ENCODE data around the gene ALDH1L1.

GRCh38 chr3:126057501-126057819 lies 122.9 kb downstream of the ALDH1L1 start:
- TF ChIP-seq, protein P1, sequence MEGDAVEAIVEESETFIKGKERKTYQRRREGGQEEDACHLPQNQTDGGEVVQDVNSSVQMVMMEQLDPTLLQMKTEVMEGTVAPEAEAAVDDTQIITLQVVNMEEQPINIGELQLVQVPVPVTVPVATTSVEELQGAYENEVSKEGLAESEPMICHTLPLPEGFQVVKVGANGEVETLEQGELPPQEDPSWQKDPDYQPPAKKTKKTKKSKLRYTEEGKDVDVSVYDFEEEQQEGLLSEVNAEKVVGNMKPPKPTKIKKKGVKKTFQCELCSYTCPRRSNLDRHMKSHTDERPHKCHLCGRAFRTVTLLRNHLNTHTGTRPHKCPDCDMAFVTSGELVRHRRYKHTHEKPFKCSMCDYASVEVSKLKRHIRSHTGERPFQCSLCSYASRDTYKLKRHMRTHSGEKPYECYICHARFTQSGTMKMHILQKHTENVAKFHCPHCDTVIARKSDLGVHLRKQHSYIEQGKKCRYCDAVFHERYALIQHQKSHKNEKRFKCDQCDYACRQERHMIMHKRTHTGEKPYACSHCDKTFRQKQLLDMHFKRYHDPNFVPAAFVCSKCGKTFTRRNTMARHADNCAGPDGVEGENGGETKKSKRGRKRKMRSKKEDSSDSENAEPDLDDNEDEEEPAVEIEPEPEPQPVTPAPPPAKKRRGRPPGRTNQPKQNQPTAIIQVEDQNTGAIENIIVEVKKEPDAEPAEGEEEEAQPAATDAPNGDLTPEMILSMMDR (IDR thresholded peaks at IDR 0.05), result no peak
- TF ChIP-seq POLR2A (IDR thresholded peaks at IDR 0.05; ENCODE audit: low read depth), result no peak
- TF ChIP-seq EP300 (IDR thresholded peaks at IDR 0.05), result no peak
- no peak for TF ChIP-seq POLR2AphosphoS5 (IDR thresholded peaks at IDR 0.05)
